Hematopoietic multipotent progenitor cell (in vitro differentiated cells): ENCODE measurements around the gene TAF5L. TPM values are rescaled to one million over a fixed set of nuclear protein-coding genes. Genes with fewer than 3 reads are reported as not detected.

ENCODE experiments used
- small RNA-seq: library from RNA; depleted of rRNA; stranded (forward); fragments of <200 nt; gene quantifications from one replicate; pipeline ENCODE3, GENCODE V24; 2012
- total RNA-seq: library from RNA; depleted of rRNA; stranded (reverse); fragments of >200 nt; gene quantifications from one replicate; pipeline ENCODE4 v1.2.3, GENCODE V29; 2012

The TAF5L gene
- total RNA-seq, 1 donor, result 21.3 TPM

Small RNAs within 50 kb of the gene (small RNA-seq; reads per million reads assigned to genes)
- not detected for gene HMGN2P19
- gene RNA5SP78, result not detected

Other genes with a start within 250 kb of the TAF5L start
- gene ACTA1, start 192.0 kb downstream of the TAF5L start, total RNA-seq, result not detected
- 37.2 TPM for gene NUP133, start 117.8 kb downstream of the TAF5L start, total RNA-seq
- 18.6 TPM for gene ABCB10, start 67.4 kb downstream of the TAF5L start, total RNA-seq
- gene URB2, start 125 bp upstream of the TAF5L start, total RNA-seq, result 10.2 TPM